ENCODE data around the gene ATP2B2. TPM values are rescaled to one million over a fixed set of nuclear protein-coding genes. Genes with fewer than 3 reads are reported as not detected.

The ATP2B2 gene
- total RNA-seq, 1 donor from 2014 or later: not detected

DNA sequence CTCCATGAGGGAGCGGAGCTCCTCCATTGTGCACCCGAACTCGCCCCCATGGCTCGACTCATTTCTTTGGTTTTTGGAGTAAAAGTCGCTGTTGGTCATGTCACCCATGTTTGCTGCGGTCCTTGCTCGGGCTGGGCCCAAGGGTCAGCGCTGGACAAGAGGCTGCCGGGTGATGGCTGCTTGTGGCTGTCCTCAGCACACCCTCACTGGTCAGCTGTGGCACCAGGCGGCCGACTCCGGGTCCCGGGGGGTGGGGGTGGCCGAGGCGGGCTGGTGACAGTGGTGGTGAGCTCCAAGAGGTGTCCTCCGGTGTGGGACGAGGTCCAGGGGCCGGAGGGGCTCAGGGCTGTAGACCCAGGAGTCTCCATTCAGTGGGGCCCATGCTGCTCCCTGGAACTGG, 56.0 kb downstream of the ATP2B2 start:
- Mint-ChIP-seq H3K27me3 (ENCODE audit: low read depth) (peaks cover 78% of the 10 kb centered on the region), H3K4me3 (no peak overlapping the region), H3K9me3 (no peaks in the 10 kb centered on the region), H3K4me1 (no peaks in the 10 kb centered on the region), H3K36me3 (no peaks in the 10 kb centered on the region), H3K27ac (no peak overlapping the region)
- TF ChIP-seq, protein P1, sequence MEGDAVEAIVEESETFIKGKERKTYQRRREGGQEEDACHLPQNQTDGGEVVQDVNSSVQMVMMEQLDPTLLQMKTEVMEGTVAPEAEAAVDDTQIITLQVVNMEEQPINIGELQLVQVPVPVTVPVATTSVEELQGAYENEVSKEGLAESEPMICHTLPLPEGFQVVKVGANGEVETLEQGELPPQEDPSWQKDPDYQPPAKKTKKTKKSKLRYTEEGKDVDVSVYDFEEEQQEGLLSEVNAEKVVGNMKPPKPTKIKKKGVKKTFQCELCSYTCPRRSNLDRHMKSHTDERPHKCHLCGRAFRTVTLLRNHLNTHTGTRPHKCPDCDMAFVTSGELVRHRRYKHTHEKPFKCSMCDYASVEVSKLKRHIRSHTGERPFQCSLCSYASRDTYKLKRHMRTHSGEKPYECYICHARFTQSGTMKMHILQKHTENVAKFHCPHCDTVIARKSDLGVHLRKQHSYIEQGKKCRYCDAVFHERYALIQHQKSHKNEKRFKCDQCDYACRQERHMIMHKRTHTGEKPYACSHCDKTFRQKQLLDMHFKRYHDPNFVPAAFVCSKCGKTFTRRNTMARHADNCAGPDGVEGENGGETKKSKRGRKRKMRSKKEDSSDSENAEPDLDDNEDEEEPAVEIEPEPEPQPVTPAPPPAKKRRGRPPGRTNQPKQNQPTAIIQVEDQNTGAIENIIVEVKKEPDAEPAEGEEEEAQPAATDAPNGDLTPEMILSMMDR (IDR thresholded peaks at IDR 0.05; ENCODE audit: unreplicated experiment): no peak
- DNase-seq (ENCODE audit: low spot score in 2 of 2, unreplicated experiment in 2 of 2): no peak

DNA sequence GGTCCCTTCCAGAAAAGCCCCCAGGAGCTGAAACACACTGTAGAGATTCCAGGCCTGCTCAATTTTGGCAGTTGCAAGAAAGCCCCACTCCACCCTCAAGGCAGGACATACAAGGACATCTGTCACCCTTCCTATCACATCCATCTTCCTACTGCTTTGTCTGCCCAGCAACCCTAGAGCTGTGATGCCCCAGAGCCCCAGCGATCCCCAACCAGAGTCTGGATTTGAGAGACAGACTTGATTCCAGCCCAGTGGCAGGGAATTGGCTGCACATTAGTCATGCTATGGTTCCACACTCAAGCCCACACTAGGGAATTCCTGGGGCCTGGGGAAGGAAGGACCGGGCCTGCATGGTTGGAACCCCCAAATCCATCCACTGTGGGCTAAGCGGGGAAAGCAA, 56.8 kb downstream of the ATP2B2 start:
- H3K4me1 Mint-ChIP-seq: no peaks in the 10 kb centered on the region
- DNase-seq (ENCODE audit: low spot score in 2 of 2, unreplicated experiment in 2 of 2): no peak
- peaks cover 75% of the 10 kb centered on the region for H3K27me3 Mint-ChIP-seq (ENCODE audit: low read depth)
- TF ChIP-seq, protein P1 (IDR thresholded peaks at IDR 0.05; ENCODE audit: unreplicated experiment): no peak
- no peaks in the 10 kb centered on the region for H3K36me3 Mint-ChIP-seq
- H3K27ac Mint-ChIP-seq: no peak overlapping the region
- no peak overlapping the region for H3K4me3 Mint-ChIP-seq
- H3K9me3 Mint-ChIP-seq: no peaks in the 10 kb centered on the region

DNA sequence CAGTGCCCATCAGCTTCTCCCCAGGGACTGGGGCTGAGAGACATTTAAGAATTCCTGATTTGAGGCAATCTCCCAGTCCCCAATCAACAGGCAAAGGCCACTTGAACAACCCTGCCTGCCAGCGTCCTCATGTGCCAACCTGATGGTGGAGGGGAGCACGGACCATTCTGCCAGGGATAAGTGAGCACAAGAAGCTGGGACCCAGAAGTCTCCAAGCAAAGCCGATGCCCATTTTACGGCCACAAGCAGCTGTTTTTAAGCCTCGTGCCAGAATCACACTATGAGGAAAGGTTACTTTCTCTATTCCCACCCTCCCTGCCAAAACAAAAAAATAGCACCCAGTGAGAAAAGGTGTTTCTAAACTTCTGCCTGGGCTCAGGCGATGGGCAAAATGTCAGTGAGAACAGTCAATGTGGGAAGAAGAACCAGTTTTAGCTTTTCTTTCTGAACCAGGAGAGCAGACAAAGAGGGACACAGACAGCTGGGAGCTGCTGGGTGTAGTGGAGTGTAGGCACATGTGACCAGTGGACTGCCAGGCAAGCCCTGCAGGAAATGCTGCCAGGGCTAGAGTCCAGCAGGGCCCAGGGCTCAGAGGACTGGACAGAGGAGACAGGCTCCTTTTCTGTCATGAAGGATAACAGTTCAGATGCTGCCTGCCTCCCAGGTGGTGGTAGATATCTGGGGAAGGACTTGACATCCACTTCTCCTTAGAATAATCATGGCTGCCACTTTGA, 57.7 kb downstream of the ATP2B2 start:
- Mint-ChIP-seq H3K27me3 (ENCODE audit: low read depth) (peaks cover 76% of the 10 kb centered on the region), H3K27ac (no peak overlapping the region), H3K4me3 (no peak overlapping the region), H3K9me3 (no peaks in the 10 kb centered on the region), H3K4me1 (no peaks in the 10 kb centered on the region), H3K36me3 (no peaks in the 10 kb centered on the region)
- DNase-seq (ENCODE audit: low spot score in 2 of 2, unreplicated experiment in 2 of 2): no peak
- TF ChIP-seq, protein P1 (IDR thresholded peaks at IDR 0.05; ENCODE audit: unreplicated experiment): no peak

DNA sequence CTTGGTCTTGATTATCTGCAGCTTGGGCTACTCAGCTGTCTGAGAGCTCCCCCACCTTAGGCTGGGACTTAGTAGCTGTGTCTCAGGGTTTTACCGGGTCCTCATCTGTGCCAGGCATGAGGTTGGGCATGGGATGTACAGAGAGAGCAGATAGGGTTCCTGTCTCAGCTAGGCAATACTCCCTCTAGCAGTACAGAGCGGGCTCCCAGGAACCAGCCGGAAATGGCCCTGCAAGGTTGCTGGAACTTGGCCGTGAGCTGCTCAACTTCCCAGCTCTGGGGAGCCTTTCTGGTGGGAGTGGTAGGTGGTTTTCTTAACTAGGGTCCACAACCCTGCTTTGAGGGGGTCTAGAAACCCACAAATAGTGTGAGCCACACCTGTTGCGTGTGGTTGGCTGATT, 58.3 kb downstream of the ATP2B2 start:
- Mint-ChIP-seq H3K9me3 (no peaks in the 10 kb centered on the region), H3K36me3 (no peaks in the 10 kb centered on the region), H3K27me3 (ENCODE audit: low read depth) (peaks cover 72% of the 10 kb centered on the region), H3K4me3 (no peak overlapping the region), H3K4me1 (no peaks in the 10 kb centered on the region), H3K27ac (no peak overlapping the region)
- DNase-seq (ENCODE audit: low spot score in 2 of 2, unreplicated experiment in 2 of 2): no peak
- TF ChIP-seq, protein P1 (IDR thresholded peaks at IDR 0.05; ENCODE audit: unreplicated experiment): no peak

DNA sequence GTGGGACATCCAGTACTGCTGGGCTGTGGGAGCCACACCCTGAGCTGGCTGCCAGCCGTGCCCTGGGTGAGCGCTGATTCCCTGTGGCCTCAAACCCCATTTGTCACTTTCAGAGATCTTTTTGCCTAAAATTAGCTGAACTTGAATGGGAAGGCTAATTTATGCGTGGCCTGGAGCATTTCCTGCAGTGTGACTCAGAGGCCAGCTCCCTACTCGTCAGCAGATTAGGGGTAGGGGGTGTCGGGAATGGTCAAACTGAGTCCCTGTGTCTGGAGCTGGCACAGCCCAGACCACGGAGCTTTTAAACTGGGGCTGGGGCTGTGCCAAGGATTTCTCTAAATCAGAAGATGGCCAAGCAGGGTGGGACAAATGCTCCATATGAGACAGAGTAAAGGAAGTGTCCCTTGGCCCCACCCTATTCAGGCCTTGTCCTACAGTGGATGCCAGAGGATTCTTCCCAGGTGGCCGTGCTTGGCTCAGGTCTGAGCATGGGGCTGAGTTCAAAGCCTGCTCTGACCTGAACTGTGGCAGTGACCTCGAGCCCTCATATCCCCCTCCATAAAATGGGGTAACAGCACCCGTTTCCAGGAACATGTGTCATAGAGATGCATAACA, 59.7 kb downstream of the ATP2B2 start:
- no peaks in the 10 kb centered on the region for H3K4me1 Mint-ChIP-seq
- H3K4me3 Mint-ChIP-seq: no peak overlapping the region
- H3K36me3 Mint-ChIP-seq: no peaks in the 10 kb centered on the region
- DNase-seq (ENCODE audit: low spot score in 2 of 2, unreplicated experiment in 2 of 2): no peak
- TF ChIP-seq, protein P1 (IDR thresholded peaks at IDR 0.05; ENCODE audit: unreplicated experiment): no peak
- H3K27ac Mint-ChIP-seq: no peak overlapping the region
- H3K9me3 Mint-ChIP-seq: no peaks in the 10 kb centered on the region
- H3K27me3 Mint-ChIP-seq (ENCODE audit: low read depth): peaks cover 65% of the 10 kb centered on the region
